Tibial nerve (tissue), 4 donors: Measurements from ENCODE around the gene RGS3. TPM values are rescaled to one million over a fixed set of nuclear protein-coding genes. Genes with fewer than 3 reads are reported as not detected.

Experiments
- DNase-seq, 2 donors: peaks; one replicate each; pipeline ENCODE4 v3.0.0-alpha.2; 2019; ENCODE audit warnings: low spot score in 2 of 2
- H3K27ac ChIP-seq, 4 donors: fragments of 200-600 bp; sonication (generic) in 3 of 4; one replicate each; pipeline ENCODE4 v1.5.1; 2017 to 2019; ENCODE audit warnings: mild to moderate bottlenecking in 1 of 4
- H3K27me3 ChIP-seq, 2 donors: fragments of 200-600 bp; sonication (generic) in 1 of 2; one replicate each; pipeline versions ENCODE4 v1.5.1 to v1.6.0; 2017 to 2019
- H3K36me3 ChIP-seq, 3 donors: fragments of 200-600 bp; sonication (generic); one replicate each; pipeline ENCODE4 v1.5.1; 2018 to 2019
- H3K4me1 ChIP-seq, 4 donors: fragments of 200-600 bp; sonication (generic) in 3 of 4; one replicate each; pipeline ENCODE4 v1.5.1; 2017 to 2019
- H3K4me3 ChIP-seq, 4 donors: fragments of 200-600 bp; sonication (generic) in 3 of 4; one replicate each; pipeline ENCODE4 v1.5.1; 2017 to 2019; ENCODE audit warnings: mild to moderate bottlenecking in 1 of 4, moderate library complexity in 1 of 4
- H3K9me3 ChIP-seq, 4 donors: fragments of 200-600 bp; sonication (generic) in 3 of 4; one replicate each; pipeline ENCODE4 v1.5.1; 2017 to 2019
- EP300 ChIP-seq, 2 donors: sonication (generic); formaldehyde crosslinking; IDR thresholded peaks; one replicate each; pipeline ENCODE4 v1.6.1; 2017; ENCODE audit warnings: antibody characterized with exemption in 2 of 2, mild to moderate bottlenecking in 1 of 2
- POLR2A ChIP-seq, 2 donors: fragments of 450-650 bp; IDR thresholded peaks; one replicate each; pipeline ENCODE4 v1.6.1; 2017; ENCODE audit warnings: antibody characterized with exemption in 2 of 2, mild to moderate bottlenecking in 2 of 2, moderate library complexity in 2 of 2
- WGBS, 2 donors: methylation state at CpG; one replicate each; pipeline ENCODE4 v1.1.5; 2018; 5-methylcytosine and 5-hydroxymethylcytosine counted together
- total RNA-seq, 4 donors: library from RNA; depleted of rRNA; stranded (reverse); fragments of >200 nt; gene quantifications; one replicate each; pipeline ENCODE4 v1.1.0, GENCODE V29; 2016
- TF ChIP-seq, protein P1 (sequence below), 5 experiments: fragments of 200-600 bp in 3 of 5; fragments of 450-650 bp in 2 of 5; sonication (generic) in 3 of 5; IDR thresholded peaks; one replicate each; pipeline ENCODE4 v1.5.1; 2016 to 2019; ENCODE audit warnings: antibody characterized with exemption in 5 of 5, mild to moderate bottlenecking in 3 of 5, moderate library complexity in 2 of 5

RGS3 gene
- total RNA-seq, 4 donors from 2014 or later, result 18.0 to 45.9 (median 35.2) TPM

- no peaks in the 10 kb centered on the region for H3K36me3 ChIP-seq
- no peak overlapping the region for H3K4me3 ChIP-seq
- no peak for TF ChIP-seq POLR2A (IDR thresholded peaks at IDR 0.05)
- no peak overlapping the region for H3K27ac ChIP-seq
- DNase-seq, result no peak
- H3K4me1 ChIP-seq, result peaks cover 0 to 45% (median 17%) of the 10 kb centered on the region in 4 donors
- H3K9me3 ChIP-seq, result no peaks in the 10 kb centered on the region
- 74 to 88% methylated on average over 11 to 12 of the region's 12 CpGs for WGBS, 2 donors
- H3K27me3 ChIP-seq, result no peaks in the 10 kb centered on the region
These were observed 96.6 kb downstream of the RGS3 start for GRCh38 chr9:113559834-113560800.

- DNase-seq, result no peak
- no peaks in the 10 kb centered on the region for H3K9me3 ChIP-seq
- no peaks in the 10 kb centered on the region for H3K36me3 ChIP-seq
- 95 to 100% methylated on average over 2 of the region's 2 CpGs for whole genome bisulfite sequencing, 2 donors
- H3K4me3 ChIP-seq, result no peak overlapping the region
- peaks cover 0 to 52% (median 28%) of the 10 kb centered on the region in 4 donors for H3K4me1 ChIP-seq
- TF ChIP-seq EP300 (IDR thresholded peaks at IDR 0.05), result no peak
- no peak for TF ChIP-seq POLR2A (IDR thresholded peaks at IDR 0.05)
- TF ChIP-seq, protein P1, sequence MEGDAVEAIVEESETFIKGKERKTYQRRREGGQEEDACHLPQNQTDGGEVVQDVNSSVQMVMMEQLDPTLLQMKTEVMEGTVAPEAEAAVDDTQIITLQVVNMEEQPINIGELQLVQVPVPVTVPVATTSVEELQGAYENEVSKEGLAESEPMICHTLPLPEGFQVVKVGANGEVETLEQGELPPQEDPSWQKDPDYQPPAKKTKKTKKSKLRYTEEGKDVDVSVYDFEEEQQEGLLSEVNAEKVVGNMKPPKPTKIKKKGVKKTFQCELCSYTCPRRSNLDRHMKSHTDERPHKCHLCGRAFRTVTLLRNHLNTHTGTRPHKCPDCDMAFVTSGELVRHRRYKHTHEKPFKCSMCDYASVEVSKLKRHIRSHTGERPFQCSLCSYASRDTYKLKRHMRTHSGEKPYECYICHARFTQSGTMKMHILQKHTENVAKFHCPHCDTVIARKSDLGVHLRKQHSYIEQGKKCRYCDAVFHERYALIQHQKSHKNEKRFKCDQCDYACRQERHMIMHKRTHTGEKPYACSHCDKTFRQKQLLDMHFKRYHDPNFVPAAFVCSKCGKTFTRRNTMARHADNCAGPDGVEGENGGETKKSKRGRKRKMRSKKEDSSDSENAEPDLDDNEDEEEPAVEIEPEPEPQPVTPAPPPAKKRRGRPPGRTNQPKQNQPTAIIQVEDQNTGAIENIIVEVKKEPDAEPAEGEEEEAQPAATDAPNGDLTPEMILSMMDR (IDR thresholded peaks at IDR 0.05), result no peak
- no peak overlapping the region for H3K27ac ChIP-seq
- H3K27me3 ChIP-seq, result no peaks in the 10 kb centered on the region
These were observed 99.3 kb downstream of the RGS3 start for GRCh38 chr9:113562653-113563381.

- no peaks in the 10 kb centered on the region for H3K9me3 ChIP-seq
- H3K36me3 ChIP-seq, result no peaks in the 10 kb centered on the region
- H3K4me3 ChIP-seq, result no peak overlapping the region
- TF ChIP-seq, protein P1 (IDR thresholded peaks at IDR 0.05), result no peak
- TF ChIP-seq EP300 (IDR thresholded peaks at IDR 0.05), result no peak
- TF ChIP-seq POLR2A (IDR thresholded peaks at IDR 0.05), result no peak
- no peak for DNase-seq
- no peak overlapping the region for H3K27ac ChIP-seq
- H3K4me1 ChIP-seq, result peaks cover 0 to 50% (median 26%) of the 10 kb centered on the region in 4 donors
- H3K27me3 ChIP-seq, result no peaks in the 10 kb centered on the region
- WGBS, 2 donors, result 89 to 95% methylated on average over 5 of the region's 5 CpGs
These were observed 100.4 kb downstream of the RGS3 start for GRCh38 chr9:113563826-113564497.

DNA sequence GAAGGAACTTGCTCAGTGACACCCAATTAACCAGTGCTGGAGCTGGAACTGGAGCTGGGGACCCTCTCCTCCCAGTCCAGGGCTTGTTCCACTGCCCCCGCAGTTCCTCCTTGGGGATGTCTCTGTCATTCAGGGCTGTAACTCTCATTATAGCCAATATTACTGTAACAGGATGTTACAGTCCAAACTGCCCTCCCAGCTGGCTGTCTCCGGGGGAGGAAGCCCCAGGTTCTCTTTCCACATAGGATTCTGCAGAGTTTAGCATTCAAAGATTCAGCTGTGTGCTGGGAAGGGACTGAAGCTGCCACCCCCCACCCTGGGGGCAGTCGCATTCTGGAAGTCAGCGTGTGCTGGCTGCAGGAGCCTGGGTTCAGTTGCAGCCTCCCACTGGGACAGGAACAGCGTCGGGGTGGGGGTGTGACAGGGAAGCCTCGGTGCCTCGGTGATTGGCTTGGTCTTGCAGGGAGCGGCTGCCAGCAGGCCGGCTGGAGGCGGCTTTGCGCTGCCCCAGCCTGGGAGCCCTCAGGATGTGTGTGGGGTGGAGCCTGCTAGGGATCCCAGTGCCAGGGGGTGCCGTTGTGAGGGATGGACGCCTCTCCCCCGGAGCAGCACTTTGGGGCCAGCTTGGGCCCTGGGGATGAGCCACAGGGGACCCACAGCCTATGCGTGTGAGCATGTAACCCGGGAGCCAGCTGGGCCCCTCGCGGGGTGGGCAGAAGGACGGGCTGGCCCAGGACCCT lies 101.1 kb downstream of the RGS3 start:
- H3K9me3 ChIP-seq, result no peaks in the 10 kb centered on the region
- H3K36me3 ChIP-seq, result no peaks in the 10 kb centered on the region
- TF ChIP-seq EP300 (IDR thresholded peaks at IDR 0.05) (no peak), POLR2A (IDR thresholded peaks at IDR 0.05) (no peak)
- TF ChIP-seq, protein P1 (IDR thresholded peaks at IDR 0.05), result no peak
- peaks cover 0 to 46% (median 19%) of the 10 kb centered on the region in 4 donors for H3K4me1 ChIP-seq
- no peak for DNase-seq
- H3K27me3 ChIP-seq, result no peaks in the 10 kb centered on the region
- peak overlapping the region in 3 of 4 donors; percentile 36 to 60 (median 46) for H3K27ac ChIP-seq
- H3K4me3 ChIP-seq, result peak overlapping the region in 3 of 4 donors; percentile 16 to 36 (median 16)
- 14 to 40% methylated on average over 12 to 13 of the region's 20 CpGs for WGBS, 2 donors
